ENCODE measurements around the gene CDH26. TPM values are rescaled to one million over a fixed set of nuclear protein-coding genes. Genes with fewer than 3 reads are reported as not detected.

The CDH26 gene
- polyA plus RNA-seq, 3 donors: 1.3 to 3.0 (median 2.0) TPM

GRCh38 chr20:59997896-59998295 is 39.7 kb downstream of the CDH26 start:
- peaks cover 40% of the 10 kb centered on the region for H3K4me1 Mint-ChIP-seq
- Histone ChIP-seq H3K36me3 (replicated peaks in 1 of 2; ENCODE audit: control insufficient read depth in 1 of 2, insufficient read depth in 2 of 2, low read length in 2 of 2) (no peaks in the 10 kb centered on the region), H3K4me1 (ENCODE audit: control insufficient read depth in 1 of 2, insufficient read depth in 2 of 2, low read length in 2 of 2) (peaks cover 29 to 40% of the 10 kb centered on the region in 2 donors), H3K27ac (ENCODE audit: low read depth in 1 of 2, low read length in 2 of 2) (no peak overlapping the region), H3K9me3 (replicated peaks in 1 of 2; ENCODE audit: control insufficient read depth in 1 of 2, insufficient read depth in 1 of 2, low read length in 2 of 2) (no peaks in the 10 kb centered on the region), H4K20me1 (ENCODE audit: insufficient read depth, low read length) (no peaks in the 10 kb centered on the region), H3K4me3 (replicated peaks in 1 of 3; ENCODE audit: low read depth in 2 of 3, low read length in 3 of 3) (no peak overlapping the region), H3K4me2 (replicated peaks; ENCODE audit: extremely low read depth, low read length, poor library complexity, severe bottlenecking) (no peak overlapping the region), H3K79me2 (ENCODE audit: insufficient read depth, low read length) (no peaks in the 10 kb centered on the region), H2AFZ (ENCODE audit: insufficient read depth, low read depth, low read length, poor library complexity, severe bottlenecking) (no peak overlapping the region), H3K9ac (ENCODE audit: insufficient read depth, low read length, poor library complexity, severe bottlenecking) (no peak overlapping the region), H3K27me3 (ENCODE audit: control insufficient read depth in 2 of 2, insufficient read depth in 2 of 2, low read length in 2 of 2) (no peaks in the 10 kb centered on the region)
- WGBS (ENCODE audit: insufficient coverage): 100% methylated on average over 2 of the region's 2 CpGs
- no peak for DNase-seq
- H3K27ac Mint-ChIP-seq: peak overlapping the region in 1 of 7 donors; percentile 35
- intact Hi-C loops (cut with micrococcal nuclease): no loop called here
- peaks cover 0 to 3% (median 2%) of the 10 kb centered on the region in 3 donors for H3K27me3 Mint-ChIP-seq (ENCODE audit: low read depth in 3 of 3)
- TF ChIP-seq CTCF (IDR thresholded peaks at IDR 0.05): no peak
- H3K36me3 Mint-ChIP-seq: peaks cover 9% of the 10 kb centered on the region in 2 donors
- no peak overlapping the region for H3K4me3 Mint-ChIP-seq
- H3K9me3 Mint-ChIP-seq: peaks cover 0 to 1% (median 0%) of the 10 kb centered on the region in 7 donors

- no peak for TF ChIP-seq CTCF (IDR thresholded peaks at IDR 0.05)
- H4K20me1 ChIP-seq (ENCODE audit: insufficient read depth, low read length): no peaks in the 10 kb centered on the region
- H3K9me3 Mint-ChIP-seq: peaks cover 0 to 1% (median 0%) of the 10 kb centered on the region in 7 donors
- WGBS (ENCODE audit: insufficient coverage): 100% methylated on average over 2 of the region's 3 CpGs
- intact Hi-C loops (cut with micrococcal nuclease): no loop called here
- peaks cover 30% of the 10 kb centered on the region for H3K4me1 Mint-ChIP-seq
- no peak for DNase-seq
- H3K36me3 ChIP-seq (replicated peaks in 1 of 2; ENCODE audit: control insufficient read depth in 1 of 2, insufficient read depth in 2 of 2, low read length in 2 of 2): no peaks in the 10 kb centered on the region
- H3K9ac ChIP-seq (ENCODE audit: insufficient read depth, low read length, poor library complexity, severe bottlenecking): no peak overlapping the region
- H3K27me3 Mint-ChIP-seq (ENCODE audit: low read depth in 3 of 3): peaks cover 0 to 3% (median 0%) of the 10 kb centered on the region in 3 donors
- H3K9me3 ChIP-seq (replicated peaks in 1 of 2; ENCODE audit: control insufficient read depth in 1 of 2, insufficient read depth in 1 of 2, low read length in 2 of 2): no peaks in the 10 kb centered on the region
- peaks cover 9% of the 10 kb centered on the region in 2 donors for H3K36me3 Mint-ChIP-seq
- no peaks in the 10 kb centered on the region for H3K27me3 ChIP-seq (ENCODE audit: control insufficient read depth in 2 of 2, insufficient read depth in 2 of 2, low read length in 2 of 2)
- no peak overlapping the region for H3K27ac Mint-ChIP-seq
- no peak overlapping the region for H3K4me2 ChIP-seq (replicated peaks; ENCODE audit: extremely low read depth, low read length, poor library complexity, severe bottlenecking)
- no peak overlapping the region for H3K27ac ChIP-seq (ENCODE audit: low read depth in 1 of 2, low read length in 2 of 2)
- H3K79me2 ChIP-seq (ENCODE audit: insufficient read depth, low read length): no peaks in the 10 kb centered on the region
- no peak overlapping the region for H3K4me3 ChIP-seq (replicated peaks in 1 of 3; ENCODE audit: low read depth in 2 of 3, low read length in 3 of 3)
- peaks cover 21 to 31% of the 10 kb centered on the region in 2 donors for H3K4me1 ChIP-seq (ENCODE audit: control insufficient read depth in 1 of 2, insufficient read depth in 2 of 2, low read length in 2 of 2)
- H2AFZ ChIP-seq (ENCODE audit: insufficient read depth, low read depth, low read length, poor library complexity, severe bottlenecking): no peak overlapping the region
- H3K4me3 Mint-ChIP-seq: no peak overlapping the region
Observed at GRCh38 chr20:59999502-59999901, 41.3 kb downstream of the CDH26 start.
